WTC11 (cell line): ENCODE data around the gene TBC1D23. TPM values are rescaled to one million over a fixed set of nuclear protein-coding genes. Genes with fewer than 3 reads are reported as not detected.

ENCODE experiments used
- ATAC-seq: fragments of 200-7000 bp; cut with Tn5 transposase; 2 replicates; pipeline ENCODE4 v1.10.0; 2021; ENCODE audit warnings: mild to moderate bottlenecking, moderate library complexity
- CTCF ChIA-PET: fragments of 300-600 bp; sonication (Branson Sonifier 250); formaldehyde crosslinking; loops from one replicate; lab custom pipeline; 2021; ENCODE audit warnings: antibody characterized with exemption; lab: Charles Lee
- POLR2A ChIA-PET: fragments of 350-600 bp; sonication (Branson Sonifier 250); formaldehyde crosslinking; loops from one replicate; lab custom pipeline; 2021; ENCODE audit warnings: antibody characterized with exemption; lab: Charles Lee
- DNase-seq: peaks from one replicate; pipeline ENCODE4 v3.0.0; 2021; ENCODE audit warnings: low spot score
- H3K27ac Mint-ChIP-seq: 2 replicates; pipeline ENCODE4 v1.8.0; 2021; ENCODE audit warnings: mixed read lengths
- H3K27me3 Mint-ChIP-seq: 2 replicates; pipeline ENCODE4 v1.8.0; 2021; ENCODE audit warnings: low read depth, mild to moderate bottlenecking, moderate library complexity, mixed read lengths
- H3K36me3 Mint-ChIP-seq: 2 replicates; pipeline ENCODE4 v1.8.0; 2021; ENCODE audit warnings: mixed read lengths
- H3K4me1 Mint-ChIP-seq: 2 replicates; pipeline ENCODE4 v1.8.0; 2022; ENCODE audit warnings: mixed read lengths
- H3K4me3 Mint-ChIP-seq: 2 replicates; pipeline ENCODE4 v1.8.0; 2021; ENCODE audit warnings: mild to moderate bottlenecking, moderate library complexity, mixed read lengths
- H3K9me3 Mint-ChIP-seq: 2 replicates; pipeline ENCODE4 v1.8.0; 2021; ENCODE audit warnings: mixed read lengths
- AR ChIP-seq: fragments of 250-450 bp; sonication (Bioruptor Pico); IDR thresholded peaks from 2 replicates; pipeline ENCODE4 v1.9.0; 2021; ENCODE audit warnings: mild to moderate bottlenecking
- ATF3 ChIP-seq: sonication (generic); formaldehyde crosslinking; conservative IDR thresholded peaks from 2 replicates; pipeline ENCODE4 v1.8.1; 2022; ENCODE audit warnings: mild to moderate bottlenecking, missing genetic modification reagents
- CBFB ChIP-seq: sonication (generic); formaldehyde crosslinking; IDR thresholded peaks from 2 replicates; pipeline ENCODE4 v1.8.1; 2022; ENCODE audit warnings: mild to moderate bottlenecking, low read depth, missing genetic modification reagents
- CREM ChIP-seq: sonication (generic); formaldehyde crosslinking; IDR thresholded peaks from 2 replicates; pipeline ENCODE4 v1.8.1; 2022; ENCODE audit warnings: mild to moderate bottlenecking, missing genetic modification reagents, moderate library complexity
- E2F5 ChIP-seq: sonication (generic); formaldehyde crosslinking; IDR thresholded peaks from 2 replicates; pipeline ENCODE4 v1.8.1; 2022; ENCODE audit warnings: mild to moderate bottlenecking, moderate library complexity, missing genetic modification reagents
- ESRRA ChIP-seq: sonication (generic); formaldehyde crosslinking; IDR thresholded peaks from 2 replicates; pipeline ENCODE4 v1.8.1; 2022; ENCODE audit warnings: mild to moderate bottlenecking, missing genetic modification reagents, borderline replicate concordance
- FOXP4 ChIP-seq: sonication (generic); formaldehyde crosslinking; IDR thresholded peaks from 2 replicates; pipeline ENCODE4 v1.8.0; 2022; ENCODE audit warnings: mild to moderate bottlenecking, missing genetic modification reagents
- GTF2I ChIP-seq: fragments of 250-450 bp; sonication (Bioruptor Pico); conservative IDR thresholded peaks from 2 replicates; pipeline ENCODE4 v1.4.0; 2021; ENCODE audit warnings: mild to moderate bottlenecking
- HMGXB4 ChIP-seq: sonication (generic); formaldehyde crosslinking; IDR thresholded peaks from 2 replicates; pipeline ENCODE4 v1.8.1; 2023; ENCODE audit warnings: mild to moderate bottlenecking, moderate library complexity, missing genetic modification reagents
- IRF2 ChIP-seq: sonication (generic); formaldehyde crosslinking; IDR thresholded peaks from 2 replicates; pipeline ENCODE4 v1.8.0; 2022; ENCODE audit warnings: low read depth, missing genetic modification reagents, borderline replicate concordance
- NFYB ChIP-seq: sonication (generic); formaldehyde crosslinking; conservative IDR thresholded peaks from 2 replicates; pipeline ENCODE4 v1.8.0; 2022; ENCODE audit warnings: low read depth, missing genetic modification reagents
- NR2C2 ChIP-seq: sonication (generic); formaldehyde crosslinking; IDR thresholded peaks from 2 replicates; pipeline ENCODE4 v1.8.0; 2022; ENCODE audit warnings: mild to moderate bottlenecking, missing genetic modification reagents
- NR3C1 ChIP-seq: sonication (generic); formaldehyde crosslinking; conservative IDR thresholded peaks from 2 replicates; pipeline ENCODE4 v1.8.1; 2023; ENCODE audit warnings: low read depth, mild to moderate bottlenecking, missing genetic modification reagents
- TEAD1 ChIP-seq: sonication (generic); formaldehyde crosslinking; IDR thresholded peaks from 2 replicates; pipeline ENCODE4 v1.8.0; 2022; ENCODE audit warnings: mild to moderate bottlenecking, missing genetic modification reagents
- ZNF232 ChIP-seq: sonication (generic); formaldehyde crosslinking; IDR thresholded peaks from 2 replicates; pipeline ENCODE4 v1.8.0; 2022; ENCODE audit warnings: mild to moderate bottlenecking, missing genetic modification reagents
- ZNF317 ChIP-seq: sonication (generic); formaldehyde crosslinking; IDR thresholded peaks from 2 replicates; pipeline ENCODE4 v1.8.1; 2023; ENCODE audit warnings: low read depth, mild to moderate bottlenecking, moderate library complexity, missing genetic modification reagents, borderline replicate concordance
- ZNF425 ChIP-seq: fragments of 250-450 bp; sonication (Bioruptor Pico); conservative IDR thresholded peaks from 2 replicates; pipeline ENCODE4 v1.9.0; 2021; ENCODE audit warnings: mild to moderate bottlenecking
- ZNF532 ChIP-seq: fragments of 250-450 bp; sonication (Bioruptor Pico); IDR thresholded peaks from 2 replicates; pipeline ENCODE4 v1.9.0; 2021; ENCODE audit warnings: mild to moderate bottlenecking, borderline replicate concordance
- ZNF671 ChIP-seq: fragments of 250-450 bp; sonication (Bioruptor Pico); IDR thresholded peaks from 2 replicates; pipeline ENCODE4 v1.8.0; 2021; ENCODE audit warnings: mild to moderate bottlenecking
- total RNA-seq: library from RNA; stranded (reverse); gene quantifications from 3 replicates; pipeline ENCODE4 v1.2.3, GENCODE V29; 2021

TBC1D23 gene
- total RNA-seq, 1 experiment from 2014 or later, result 73.6 TPM

- ChIA-PET CTCF (no interaction called here), POLR2A (interaction anchor here (1.0 kb wide), 1 partner anchor 44 kb away, joined by 3 read pairs; the partner anchor contains the start of gene TBC1D23)
- Mint-ChIP-seq H3K4me3 (no peak overlapping the region), H3K9me3 (peaks cover 27% of the 10 kb centered on the region), H3K4me1 (peaks cover 22% of the 10 kb centered on the region), H3K27ac (no peak overlapping the region)
- ATAC-seq (no peak), DNase-seq (no peak)
- no peak for TF ChIP-seq TEAD1 (CRISPR knock-in tag)
- no peak for TF ChIP-seq CREM
- no peak for TF ChIP-seq ZNF232 (CRISPR knock-in tag)
- TF ChIP-seq NR2C2, result no peak
- no peak for TF ChIP-seq NFYB
- TF ChIP-seq HMGXB4 (CRISPR knock-in tag), result no peak
- TF ChIP-seq GTF2I (CRISPR knock-in tag), result no peak
- TF ChIP-seq E2F5 (CRISPR knock-in tag), result no peak
- TF ChIP-seq ESRRA (CRISPR knock-in tag), result no peak
- TF ChIP-seq CBFB (CRISPR knock-in tag), result no peak
- TF ChIP-seq IRF2 (CRISPR knock-in tag), result no peak
- no peak for TF ChIP-seq ZNF425 (CRISPR knock-in tag)
- no peak for TF ChIP-seq ZNF671 (CRISPR knock-in tag)
- no peak for TF ChIP-seq ZNF532
- TF ChIP-seq FOXP4, result no peak
- TF ChIP-seq, all 79 proteins: peak for 0
- peaks cover 11% of the 10 kb centered on the region for H3K27me3 Mint-ChIP-seq
- H3K36me3 Mint-ChIP-seq, result peaks cover 19% of the 10 kb centered on the region
Observed at GRCh38 chr3:100216713-100217112, 44.1 kb upstream of the TBC1D23 start.

GRCh38 chr3:100221159-100221558 is 39.6 kb upstream of the TBC1D23 start:
- POLR2A ChIA-PET, result no interaction called here
- ATAC-seq, result no peak
- no peak for TF ChIP-seq AR (CRISPR knock-in tag)
- no peak for TF ChIP-seq NR3C1 (CRISPR knock-in tag)
- TF ChIP-seq ZNF317 (CRISPR knock-in tag), result no peak
- no peak for TF ChIP-seq ZNF425 (CRISPR knock-in tag)
- TF ChIP-seq ATF3 (CRISPR knock-in tag), result no peak

More at GRCh38 chr3:100221159-100221558, 39.6 kb upstream of the TBC1D23 start:
- Mint-ChIP-seq H3K4me3 (no peak overlapping the region), H3K4me1 (no peaks in the 10 kb centered on the region), H3K9me3 (peaks cover 33% of the 10 kb centered on the region), H3K27ac (no peak overlapping the region), H3K27me3 (peaks cover 8% of the 10 kb centered on the region), H3K36me3 (peaks cover 19% of the 10 kb centered on the region)
- CTCF ChIA-PET, result no interaction called here
- DNase-seq, result no peak
